HG03108 (cell line): ENCODE data around the gene IDH3B.
"Not testable (repeated sequence)": the region's sequence is repeated elsewhere in the genome, so short reads cannot be mapped to it uniquely, and the experiment has no call there.

Experiments
- ATAC-seq: cut with Tn5 transposase; IDR thresholded peaks from one replicate; pipeline ENCODE4 v1.9.1; 2021; ENCODE audit warnings: moderate library complexity; ENCODE audit not compliant: unreplicated experiment

Gene IDH3B

DNA sequence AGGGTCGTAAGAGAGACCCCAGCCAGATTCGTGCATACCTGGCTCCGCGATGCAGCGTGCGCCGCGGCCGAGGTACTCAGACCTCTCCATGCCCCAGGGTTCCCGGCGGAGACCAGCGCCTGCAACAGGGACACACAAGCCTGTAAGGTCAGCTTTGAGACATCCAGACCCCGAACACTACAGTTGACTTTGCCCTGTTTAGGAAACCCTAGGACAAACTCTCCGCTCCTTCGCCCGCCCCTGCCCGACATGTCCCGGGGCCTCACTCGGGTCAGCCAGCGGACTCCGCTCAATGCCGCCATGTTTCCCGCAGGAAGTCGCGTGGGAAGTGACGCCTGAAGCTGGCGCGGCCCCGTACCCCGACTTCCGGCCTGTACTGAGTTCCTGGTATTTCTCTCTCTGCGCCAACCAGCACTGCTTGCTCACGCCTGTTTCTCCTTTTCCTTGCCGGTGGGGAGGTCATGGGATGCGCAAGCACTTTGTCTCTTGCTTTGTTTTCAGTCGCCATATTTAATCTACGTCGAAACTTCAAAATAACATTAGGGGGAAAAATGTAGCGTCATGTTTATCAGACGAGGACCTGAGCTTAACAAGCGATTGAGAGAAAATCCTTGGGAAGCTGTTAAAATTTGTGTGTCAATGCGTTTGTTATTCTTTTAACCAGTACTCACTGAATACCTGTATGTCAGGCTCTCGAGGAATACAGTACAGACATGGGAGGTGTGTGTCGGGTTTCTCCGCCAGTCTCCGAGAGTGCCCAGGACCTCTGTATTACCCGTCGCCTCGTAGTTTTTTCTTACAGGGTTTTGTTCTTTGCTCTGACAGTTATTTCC is at the start of gene IDH3B:
Gene IDH3B, minus strand, starts transcription at position 330 of the 833 bp plus-strand sequence. Its CDS starts 28 bp downstream, at position 302.
- peak; percentile 88 for ATAC-seq

DNA sequence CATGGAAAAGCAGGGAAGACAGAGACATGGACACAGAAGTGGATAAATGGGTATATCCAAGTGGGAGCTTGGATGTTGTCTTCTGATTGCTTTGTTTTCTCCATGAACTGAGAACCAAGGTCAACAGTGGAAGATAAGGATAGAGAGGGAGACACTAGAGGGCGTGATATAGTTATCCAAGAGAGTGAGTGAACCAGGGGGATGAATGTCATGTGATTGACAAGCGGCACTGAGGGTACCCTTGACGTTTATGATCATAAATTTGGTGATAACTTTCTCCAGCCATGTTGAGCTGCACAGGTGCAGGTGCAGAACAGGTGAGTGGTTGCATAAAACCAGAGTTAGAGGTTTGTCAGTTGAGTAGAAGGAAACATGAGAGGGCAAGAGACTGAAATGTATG is 49.3 kb upstream of the IDH3B start:
- ATAC-seq, result no peak

DNA sequence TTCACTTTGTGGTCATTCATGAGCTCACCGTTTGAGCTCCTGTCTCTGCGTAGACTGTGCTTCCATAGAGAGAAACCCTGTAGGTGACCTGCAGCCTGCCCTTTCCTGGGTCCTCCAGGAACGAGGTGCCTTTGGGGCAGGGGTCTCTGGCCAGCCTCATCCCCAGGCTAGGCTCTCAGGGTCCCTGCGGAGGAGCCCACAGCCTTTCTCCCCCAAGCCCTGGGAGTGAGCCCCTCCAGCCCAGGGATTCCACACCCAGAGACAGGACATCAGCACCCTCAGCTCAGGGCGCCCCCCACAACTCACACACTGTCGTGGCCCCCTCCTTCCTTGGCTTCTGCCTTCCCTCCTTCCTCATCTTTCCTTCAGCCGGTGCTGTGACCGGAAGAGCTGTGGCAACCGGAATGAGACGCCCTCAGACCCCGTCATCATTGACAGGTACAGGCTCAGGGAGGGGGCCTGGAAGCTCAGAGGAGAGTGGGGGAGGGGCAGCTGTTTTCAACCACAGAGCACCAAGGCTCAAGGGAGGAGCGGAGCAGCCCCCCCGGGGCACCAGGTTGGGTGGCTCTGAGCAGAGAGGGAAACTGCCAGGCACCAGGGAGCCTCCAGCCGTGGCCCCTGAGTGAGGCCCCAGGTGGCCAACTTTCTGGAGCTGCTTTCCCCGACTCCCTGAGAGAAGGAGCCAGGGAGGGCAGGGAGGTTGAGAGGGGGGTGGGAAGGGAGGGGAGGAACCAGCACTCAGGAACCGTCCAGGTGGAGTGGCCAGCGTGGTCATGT is 45.4 kb upstream of the IDH3B start:
- ATAC-seq, result no peak

DNA sequence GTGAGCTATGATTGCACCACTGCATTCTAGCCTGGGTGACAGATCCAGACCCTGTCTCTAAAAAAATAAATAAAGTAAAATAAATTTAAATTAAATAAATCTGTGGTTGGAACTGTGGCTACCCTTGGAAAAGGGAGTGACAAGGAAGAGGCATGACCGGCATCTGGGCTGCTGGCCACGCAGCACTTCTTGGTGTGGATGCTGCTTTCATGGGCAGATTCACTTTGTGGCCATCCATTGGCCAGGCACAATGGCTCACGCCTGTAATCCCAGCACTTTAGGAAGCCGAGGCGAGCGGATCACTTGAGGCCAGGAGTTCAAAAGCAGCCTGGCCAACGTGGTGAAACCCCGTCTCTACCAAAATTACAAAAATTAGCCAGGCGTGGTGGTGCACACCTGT is 44.6 kb upstream of the IDH3B start:
- no peak for ATAC-seq

DNA sequence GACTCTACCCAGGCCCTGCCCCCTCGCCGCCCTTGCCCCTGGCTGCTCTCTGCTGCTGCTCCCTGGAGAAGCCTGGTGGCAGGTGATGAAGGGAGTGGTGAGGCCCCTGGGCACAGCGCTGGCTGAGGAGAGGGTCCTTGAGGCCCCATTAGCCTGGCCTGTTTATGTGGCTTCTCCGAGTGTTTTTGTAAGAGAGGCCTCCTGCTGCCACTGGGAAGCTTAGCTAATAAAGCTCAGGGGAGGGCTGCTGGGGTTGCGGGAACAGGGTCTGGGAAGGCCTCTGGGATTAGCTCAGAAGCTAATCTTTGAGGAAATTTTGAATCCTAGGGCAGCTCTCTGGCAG is 44.0 kb upstream of the IDH3B start:
- ATAC-seq, result no peak

DNA sequence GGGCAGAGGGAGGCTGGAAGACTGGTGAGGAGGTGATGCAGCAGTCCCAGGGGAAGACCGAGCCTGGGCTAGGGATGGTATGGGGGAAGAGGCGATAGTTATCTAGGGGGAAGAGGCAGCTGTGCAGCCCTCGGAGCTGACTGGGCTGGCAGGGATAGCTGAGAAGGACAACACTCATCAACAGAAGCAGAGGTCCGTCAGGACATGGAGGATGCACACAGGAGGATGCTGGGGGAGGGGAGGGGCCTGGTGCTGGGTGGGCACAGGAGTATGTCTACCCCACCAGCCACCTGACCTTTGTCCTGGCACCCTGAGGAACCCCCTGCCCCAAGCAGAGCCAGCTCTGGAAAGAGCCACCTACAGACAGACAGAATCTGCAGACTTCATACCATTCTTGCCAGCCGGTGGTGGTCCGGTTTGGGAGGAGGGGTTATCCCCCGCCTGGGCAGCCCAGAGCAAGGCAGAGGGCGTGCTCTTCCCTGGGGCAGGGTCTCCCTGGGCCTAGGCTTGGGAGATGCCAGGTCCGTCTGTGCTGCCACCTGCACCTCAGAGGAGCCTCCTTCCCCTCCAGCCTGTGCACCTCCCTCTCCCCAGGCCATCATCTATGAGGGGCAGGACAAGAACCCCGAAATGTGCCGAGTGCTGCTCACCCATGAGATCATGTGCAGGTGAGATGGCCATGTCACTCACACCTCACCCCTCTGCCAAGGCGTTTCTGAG is 43.5 kb upstream of the IDH3B start:
- no peak for ATAC-seq

DNA sequence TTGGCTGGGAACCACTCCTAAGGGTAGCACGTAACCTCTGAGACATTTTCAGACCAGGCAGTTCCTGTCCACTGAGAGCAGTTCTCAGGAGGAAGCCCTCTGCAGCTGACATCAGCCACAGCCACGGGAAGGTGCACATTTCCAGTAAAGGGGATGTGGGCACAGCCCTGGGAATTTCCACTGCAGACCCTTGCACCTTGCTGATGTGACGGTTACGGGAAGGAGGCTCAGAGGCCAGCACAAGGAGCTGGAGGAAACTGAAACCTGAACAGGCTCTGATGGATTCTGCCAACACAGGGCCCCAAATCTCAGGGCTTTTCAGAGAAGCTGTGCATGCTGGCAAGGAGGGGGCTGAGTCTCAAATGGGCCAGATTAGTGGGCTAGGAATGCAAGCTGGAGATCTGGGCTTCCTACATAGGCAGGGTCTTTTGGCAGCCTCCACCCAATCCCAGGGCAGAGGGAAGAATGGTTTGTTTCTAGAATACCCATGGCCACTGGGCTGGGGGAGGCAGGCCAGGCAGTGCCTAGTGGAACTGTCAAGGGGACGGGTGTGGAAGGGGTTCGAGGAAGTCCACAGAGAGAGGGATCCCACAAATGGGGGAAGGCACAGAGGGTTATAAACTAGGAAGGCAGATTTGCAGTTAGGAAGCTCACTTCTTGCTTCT is 42.8 kb upstream of the IDH3B start:
- ATAC-seq, result no peak

DNA sequence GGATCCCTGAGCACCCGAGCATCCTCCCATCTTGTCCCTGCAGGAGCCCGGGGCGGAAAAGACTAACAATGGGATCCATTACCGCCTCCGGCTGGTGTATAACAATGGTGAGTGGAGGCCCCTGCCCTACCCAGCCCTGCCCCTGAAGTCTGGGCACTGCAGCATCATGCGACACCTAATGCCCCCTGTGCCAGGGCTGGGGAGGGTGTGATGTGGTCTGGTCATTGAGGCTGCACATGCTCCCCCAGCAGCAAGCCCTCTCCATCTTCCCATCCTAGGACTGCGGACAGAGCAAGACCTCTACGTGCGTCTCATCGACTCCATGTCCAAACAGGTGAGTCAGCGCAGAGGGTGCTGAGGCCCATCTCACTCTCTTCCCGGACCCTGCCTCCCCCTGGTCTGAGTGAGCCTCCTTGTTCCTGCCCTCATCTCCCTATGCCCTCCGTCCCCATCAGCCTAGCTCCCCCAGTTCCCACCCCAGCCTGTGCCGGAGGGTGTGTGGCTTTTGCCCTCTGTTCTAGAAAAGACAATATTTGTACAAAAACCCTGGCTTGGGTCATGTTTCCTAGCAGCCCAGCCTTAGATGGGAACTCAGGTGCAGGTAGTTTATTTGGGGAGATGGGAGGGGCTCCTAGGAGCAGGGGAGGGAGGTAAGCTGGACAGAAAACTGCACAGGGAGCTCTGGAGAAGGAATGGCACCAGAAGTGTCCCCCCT is 42.1 kb upstream of the IDH3B start:
- no peak for ATAC-seq

DNA sequence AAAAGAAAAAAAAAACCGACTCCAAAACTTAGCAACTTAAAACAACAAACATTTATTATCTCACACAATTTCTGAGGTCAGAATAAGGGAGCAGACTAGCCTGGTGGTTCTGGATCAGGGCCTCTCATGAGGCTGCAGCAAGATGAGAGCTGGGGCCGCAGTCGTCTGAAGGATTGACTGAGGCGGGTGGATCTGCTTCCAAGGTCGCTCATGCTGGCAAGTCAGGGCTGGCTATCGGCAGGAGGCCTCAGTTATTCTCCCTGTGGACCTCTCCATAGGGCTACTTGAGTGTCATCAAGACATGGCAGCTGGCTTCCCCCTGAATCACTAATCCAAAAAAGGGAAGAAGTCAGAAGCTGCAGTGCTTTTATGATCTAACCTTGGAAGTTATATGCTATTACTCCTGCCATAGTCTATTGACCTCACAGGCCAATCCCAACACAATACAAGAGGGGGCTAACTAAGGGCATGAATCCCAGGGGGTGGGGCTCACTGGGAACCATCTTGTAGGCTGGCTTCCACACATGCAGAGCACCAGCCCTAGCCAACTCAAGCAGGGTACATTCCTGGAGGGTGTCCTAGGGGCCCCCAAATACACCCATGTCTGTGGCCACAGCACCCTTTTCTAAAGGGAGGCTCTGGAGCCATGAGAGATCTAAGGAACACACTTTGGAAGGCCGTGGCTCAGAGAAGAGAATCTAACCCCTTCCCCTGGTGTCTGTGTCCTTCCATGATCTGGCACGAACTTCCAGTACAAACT is 39.9 kb upstream of the IDH3B start:
- ATAC-seq, result no peak

DNA sequence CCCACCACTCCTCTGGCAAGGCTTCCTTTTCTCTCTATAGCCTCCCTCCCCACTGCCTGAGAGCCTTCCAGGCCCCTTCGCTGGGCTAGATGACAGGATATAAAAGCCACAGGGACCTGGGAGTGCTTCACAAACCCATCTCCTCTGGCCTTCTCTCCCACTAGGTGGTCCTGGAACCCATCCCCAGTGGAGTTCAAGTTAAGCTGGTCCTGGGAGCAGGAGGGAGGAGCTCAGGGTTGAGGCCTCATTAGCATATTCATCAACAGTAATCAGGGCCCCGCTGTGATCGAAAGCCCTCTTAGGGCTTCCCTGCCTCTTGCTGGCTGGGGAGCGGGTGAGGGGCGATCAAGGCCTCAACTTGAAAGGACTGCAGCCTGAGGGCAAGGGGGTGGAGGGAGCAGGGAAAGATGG is 37.7 kb upstream of the IDH3B start:
- no peak for ATAC-seq

DNA sequence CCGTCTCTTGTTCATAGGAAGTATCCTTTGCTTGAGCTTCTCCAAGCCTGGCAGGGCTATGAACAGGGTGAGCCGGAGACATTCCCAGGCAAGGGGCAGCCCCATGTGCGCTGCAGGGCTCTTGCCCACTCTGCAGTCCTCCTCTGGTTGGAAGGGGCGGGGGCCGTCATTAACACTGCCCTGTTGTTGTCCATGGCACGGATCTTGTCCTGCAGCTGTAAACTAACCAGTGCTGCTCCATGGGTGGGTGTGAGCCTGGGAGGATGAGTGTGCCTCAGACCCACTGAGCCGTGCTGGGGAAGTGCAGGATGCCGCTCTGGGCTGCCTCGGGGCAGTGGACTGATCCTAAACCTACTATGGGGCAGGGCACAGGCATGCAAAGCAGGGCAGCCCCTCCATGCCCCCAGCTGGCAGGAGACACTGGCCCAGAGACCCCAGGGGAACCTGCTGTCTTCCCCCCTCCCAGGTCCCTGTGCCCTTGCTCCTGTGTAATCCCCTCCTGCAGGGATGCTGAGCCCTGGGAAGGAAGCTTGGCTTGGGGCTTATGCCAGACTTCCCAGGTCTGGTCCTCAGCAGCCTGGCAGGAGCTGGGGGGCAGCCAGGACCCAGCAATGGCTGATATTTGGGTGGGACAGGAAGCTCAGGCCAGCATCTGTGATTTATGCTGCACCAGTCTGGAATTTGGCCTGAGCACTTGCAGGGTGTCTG is 37.1 kb upstream of the IDH3B start:
- no peak for ATAC-seq

DNA sequence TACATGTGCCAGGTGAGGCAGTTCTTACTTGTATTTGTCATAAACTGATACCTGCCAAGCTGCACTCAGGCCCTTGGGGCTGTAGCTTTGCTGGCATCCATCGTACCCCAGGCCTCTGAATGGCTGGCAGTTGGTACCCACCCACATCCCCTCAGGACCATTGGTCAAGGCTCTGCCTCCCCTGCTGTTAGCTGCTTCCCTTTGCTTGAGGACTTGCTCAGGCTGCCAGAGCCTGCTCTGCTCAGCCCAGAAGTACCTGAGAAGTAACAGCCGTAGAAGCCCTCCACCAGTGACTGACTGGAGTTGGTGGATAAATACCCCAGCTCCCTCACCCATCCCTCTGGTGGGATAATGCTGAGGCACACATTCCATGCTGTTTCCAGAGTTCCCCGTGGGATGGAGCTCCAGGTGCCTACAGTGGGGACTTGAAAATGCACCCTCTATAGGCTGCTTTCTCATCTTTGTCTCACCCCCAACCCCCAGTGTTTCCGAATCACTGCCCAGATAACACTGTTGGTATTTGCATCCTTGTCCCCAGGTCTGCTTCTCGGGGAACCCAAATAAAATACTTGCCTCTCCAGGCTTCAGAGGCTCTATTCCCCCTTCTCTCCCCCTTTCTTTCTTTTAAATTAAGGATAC is 35.9 kb upstream of the IDH3B start:
- no peak for ATAC-seq

DNA sequence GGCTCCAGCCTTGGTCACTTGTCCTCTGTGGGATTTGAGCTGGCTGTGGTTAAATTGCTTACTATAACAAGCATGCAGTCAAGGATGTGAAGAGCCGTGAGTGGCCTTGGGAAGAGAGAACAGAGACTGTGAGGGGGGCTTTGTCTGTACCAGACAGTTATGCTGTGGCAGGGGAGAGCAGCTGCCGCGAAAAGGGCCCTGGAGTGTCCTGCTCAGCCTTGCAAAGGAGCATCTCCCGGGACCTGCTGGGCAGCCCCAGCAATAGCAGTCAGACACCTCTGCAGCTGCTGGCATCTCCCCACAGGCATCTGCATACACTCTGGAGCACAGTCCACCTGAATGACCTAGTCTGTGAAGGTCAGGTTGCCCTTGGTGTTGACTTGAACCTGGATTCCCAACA is 34.9 kb upstream of the IDH3B start:
- no peak for ATAC-seq

DNA sequence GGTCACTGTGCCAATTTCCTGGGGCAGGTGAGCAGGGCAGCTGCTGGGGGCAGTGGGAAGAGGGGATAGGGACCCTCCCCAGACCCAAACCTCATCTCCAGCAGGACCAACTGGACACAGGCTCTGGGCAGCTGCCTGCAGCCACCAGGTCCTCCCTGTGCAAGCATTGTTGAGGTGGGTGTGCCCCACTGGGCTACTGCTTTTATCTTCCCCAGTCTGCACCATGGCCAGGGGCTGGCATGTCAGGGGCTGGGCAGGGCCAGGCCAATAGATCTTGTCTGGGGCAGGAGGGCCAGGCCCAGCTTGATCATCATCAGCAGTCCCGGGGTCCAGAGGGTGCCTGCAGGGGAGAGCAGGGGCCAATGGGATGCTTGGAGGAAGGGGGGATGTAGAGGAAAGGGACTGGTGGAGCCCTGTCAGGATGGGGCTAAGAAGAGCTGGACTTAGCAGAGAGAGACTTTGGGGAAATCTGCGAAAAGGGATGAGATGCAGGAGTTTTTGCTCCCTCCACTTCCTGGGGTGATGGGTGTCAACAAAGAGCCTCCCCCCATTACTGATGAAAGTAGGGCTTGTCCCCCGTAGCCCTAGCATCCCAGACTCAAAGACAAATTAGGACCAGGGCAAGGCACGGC is 34.3 kb upstream of the IDH3B start:
- ATAC-seq, result no peak

DNA sequence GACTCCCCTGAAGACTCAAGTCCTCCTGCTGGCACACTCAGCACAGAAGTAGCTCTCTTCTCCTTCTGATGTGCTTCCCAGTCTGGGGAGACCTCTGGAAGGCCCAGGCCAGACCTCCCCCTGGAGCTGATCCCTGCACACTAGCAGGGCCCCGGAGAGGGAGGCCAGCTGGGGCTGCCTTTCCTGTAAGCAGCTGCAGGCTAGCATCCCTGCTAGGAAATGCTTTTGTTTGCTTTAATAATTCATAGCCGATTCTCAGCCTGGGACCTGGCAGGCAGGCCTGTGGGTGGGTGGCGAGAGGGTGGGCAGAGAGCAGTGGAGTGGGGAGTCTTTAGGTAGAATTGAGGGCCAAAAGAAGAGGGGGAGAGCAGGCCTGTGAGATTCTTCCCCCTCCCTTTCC is 33.8 kb upstream of the IDH3B start:
- no peak for ATAC-seq

DNA sequence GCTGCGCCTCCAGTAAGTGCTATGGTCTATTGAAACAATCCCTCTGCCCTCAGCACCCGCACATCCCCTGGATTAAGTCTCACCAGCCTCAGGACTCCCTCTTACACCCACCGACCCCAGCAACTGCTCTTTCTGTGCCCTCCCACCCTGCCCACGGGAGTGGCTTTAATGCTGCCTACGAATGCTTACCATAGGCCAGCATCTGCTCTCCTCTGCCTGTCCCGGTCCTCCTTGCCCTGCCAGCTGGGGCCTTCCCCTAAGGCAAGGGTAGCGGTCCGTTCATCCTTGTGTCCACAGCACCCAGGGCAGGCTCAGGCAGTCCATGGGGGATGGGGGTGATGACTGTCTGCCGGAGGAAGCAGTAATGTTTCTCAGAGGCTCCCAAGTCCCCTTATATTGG is 32.6 kb upstream of the IDH3B start:
- no peak for ATAC-seq

DNA sequence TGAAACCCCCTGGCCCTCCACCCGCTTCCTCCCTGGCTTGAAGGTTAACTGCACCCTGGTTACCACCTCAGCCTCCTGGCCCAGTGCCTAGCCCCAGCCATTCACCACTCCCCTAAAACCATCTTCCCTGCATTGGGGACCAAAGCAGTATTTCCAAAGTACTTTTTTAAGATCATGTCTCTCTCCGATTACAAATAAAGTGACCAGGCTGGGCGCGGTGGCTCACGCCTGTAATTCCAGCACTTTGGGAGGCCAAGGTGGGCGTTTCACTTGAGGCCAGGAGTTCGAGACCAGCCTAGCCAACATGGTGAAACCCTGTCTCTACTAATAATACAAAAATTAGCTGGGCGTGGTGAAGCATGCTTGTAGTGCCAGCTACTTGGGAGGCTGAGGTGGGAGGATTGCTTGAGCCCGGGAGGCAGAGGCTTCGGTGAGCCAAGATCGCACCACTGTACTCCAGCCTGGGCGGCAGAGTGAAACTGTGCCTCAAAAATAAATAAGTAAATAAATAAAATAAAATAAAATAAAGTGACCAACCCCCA is 32.0 kb upstream of the IDH3B start:
- not testable (repeated sequence) for ATAC-seq
